Measurements from ENCODE around the gene ASB15. TPM values are rescaled to one million over a fixed set of nuclear protein-coding genes. Genes with fewer than 3 reads are reported as not detected.

Gene ASB15
- total and polyA plus RNA-seq, 7 donors = not detected

DNA sequence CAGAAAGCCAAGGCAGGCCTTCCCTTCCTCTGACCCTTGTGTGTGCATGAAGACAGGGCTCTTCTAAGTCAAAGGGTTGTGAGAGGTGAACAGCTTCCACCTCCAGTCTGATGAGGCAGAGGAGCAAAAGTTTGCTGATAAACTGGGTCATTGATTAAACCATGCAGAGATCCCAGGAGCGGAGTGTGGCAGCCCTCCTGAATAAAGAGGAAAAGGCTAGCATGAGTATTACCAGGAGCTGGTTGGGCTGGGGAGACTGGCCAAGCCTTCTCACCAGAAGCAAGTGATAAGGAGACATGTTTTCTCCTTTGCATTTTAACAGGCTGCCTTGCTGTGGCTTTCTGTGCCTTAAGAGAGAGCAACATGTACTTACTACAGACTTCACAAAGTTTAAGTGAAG, 64.3 kb downstream of the ASB15 start:
- Histone ChIP-seq H3K9me3 (no peaks in the 10 kb centered on the region), H3K27me3 (peaks cover 0 to 6% (median 0%) of the 10 kb centered on the region in 3 donors), H3K27ac (no peak overlapping the region), H3K36me3 (no peaks in the 10 kb centered on the region), H3K4me1 (no peaks in the 10 kb centered on the region), H3K4me3 (no peak overlapping the region)
- intact Hi-C loops (cut with DNase I) = no loop called here
- TF ChIP-seq POLR2AphosphoS5 (IDR thresholded peaks at IDR 0.05) = no peak
- TF ChIP-seq EP300 (IDR thresholded peaks at IDR 0.05) = no peak
- DNase-seq = no peak
- WGBS, 2 donors = 87 to 96% methylated on average over 1 of the region's 1 CpG

DNA sequence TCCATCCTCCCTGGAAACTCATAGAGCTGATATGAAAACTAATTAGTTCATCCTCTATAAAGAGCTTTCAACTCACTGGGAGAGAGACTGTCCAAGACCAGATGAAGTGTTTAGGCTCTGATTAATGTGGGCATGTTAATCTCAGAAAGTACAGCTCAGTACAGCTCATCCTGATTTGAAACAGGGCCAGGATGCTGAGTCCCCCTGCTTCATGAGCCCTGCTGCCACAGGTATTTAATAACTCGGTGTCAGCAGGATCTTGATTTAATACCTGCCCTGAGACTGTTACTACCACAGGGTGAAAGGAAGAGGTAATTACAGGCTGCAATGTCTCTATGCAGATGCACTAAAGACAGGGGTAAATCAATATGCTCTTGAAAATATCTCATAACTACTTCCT, 64.9 kb downstream of the ASB15 start:
- no peaks in the 10 kb centered on the region for H3K4me1 ChIP-seq
- no peaks in the 10 kb centered on the region for H3K9me3 ChIP-seq
- 52 to 71% methylated on average over 1 of the region's 1 CpG for WGBS, 2 donors
- no peak overlapping the region for H3K27ac ChIP-seq
- no peaks in the 10 kb centered on the region for H3K36me3 ChIP-seq
- no peak overlapping the region for H3K4me3 ChIP-seq
- TF ChIP-seq EP300 (IDR thresholded peaks at IDR 0.05) (no peak), POLR2AphosphoS5 (IDR thresholded peaks at IDR 0.05) (no peak)
- TF ChIP-seq, protein P1, sequence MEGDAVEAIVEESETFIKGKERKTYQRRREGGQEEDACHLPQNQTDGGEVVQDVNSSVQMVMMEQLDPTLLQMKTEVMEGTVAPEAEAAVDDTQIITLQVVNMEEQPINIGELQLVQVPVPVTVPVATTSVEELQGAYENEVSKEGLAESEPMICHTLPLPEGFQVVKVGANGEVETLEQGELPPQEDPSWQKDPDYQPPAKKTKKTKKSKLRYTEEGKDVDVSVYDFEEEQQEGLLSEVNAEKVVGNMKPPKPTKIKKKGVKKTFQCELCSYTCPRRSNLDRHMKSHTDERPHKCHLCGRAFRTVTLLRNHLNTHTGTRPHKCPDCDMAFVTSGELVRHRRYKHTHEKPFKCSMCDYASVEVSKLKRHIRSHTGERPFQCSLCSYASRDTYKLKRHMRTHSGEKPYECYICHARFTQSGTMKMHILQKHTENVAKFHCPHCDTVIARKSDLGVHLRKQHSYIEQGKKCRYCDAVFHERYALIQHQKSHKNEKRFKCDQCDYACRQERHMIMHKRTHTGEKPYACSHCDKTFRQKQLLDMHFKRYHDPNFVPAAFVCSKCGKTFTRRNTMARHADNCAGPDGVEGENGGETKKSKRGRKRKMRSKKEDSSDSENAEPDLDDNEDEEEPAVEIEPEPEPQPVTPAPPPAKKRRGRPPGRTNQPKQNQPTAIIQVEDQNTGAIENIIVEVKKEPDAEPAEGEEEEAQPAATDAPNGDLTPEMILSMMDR (IDR thresholded peaks at IDR 0.05) = no peak
- no peak for DNase-seq
- intact Hi-C loops (cut with DNase I) = no loop called here
- H3K27me3 ChIP-seq = peaks cover 0 to 6% (median 0%) of the 10 kb centered on the region in 3 donors

DNA sequence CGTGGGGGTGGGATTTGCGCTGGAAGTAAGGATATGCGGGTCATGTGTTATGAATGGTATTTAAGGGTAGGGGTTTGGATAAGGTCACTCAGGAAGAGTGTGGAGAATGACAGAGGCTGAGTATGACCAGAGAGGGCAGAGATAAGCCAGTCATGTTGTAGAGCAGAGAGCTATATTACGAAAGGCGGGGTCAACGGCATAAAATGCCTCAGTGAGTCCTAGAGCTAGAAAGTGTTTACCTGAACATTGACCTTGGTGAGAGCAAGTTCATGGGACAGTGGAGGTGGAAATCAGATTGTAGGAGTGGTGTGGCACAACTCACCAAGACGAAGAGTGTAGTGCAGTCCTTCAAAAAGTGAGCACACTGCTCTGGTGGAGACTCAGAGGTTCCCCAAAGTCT, 67.9 kb downstream of the ASB15 start:
- no peaks in the 10 kb centered on the region for H3K36me3 ChIP-seq
- H3K4me1 ChIP-seq = peaks cover 0 to 9% (median 3%) of the 10 kb centered on the region in 4 donors
- no peaks in the 10 kb centered on the region for H3K9me3 ChIP-seq
- 89 to 94% methylated on average over 7 of the region's 7 CpGs for WGBS, 2 donors
- intact Hi-C loops (cut with DNase I) = no loop called here
- no peak overlapping the region for H3K4me3 ChIP-seq
- H3K27ac ChIP-seq = no peak overlapping the region
- H3K27me3 ChIP-seq = no peaks in the 10 kb centered on the region
- DNase-seq = no peak
- no peak for TF ChIP-seq EP300 (IDR thresholded peaks at IDR 0.05)

DNA sequence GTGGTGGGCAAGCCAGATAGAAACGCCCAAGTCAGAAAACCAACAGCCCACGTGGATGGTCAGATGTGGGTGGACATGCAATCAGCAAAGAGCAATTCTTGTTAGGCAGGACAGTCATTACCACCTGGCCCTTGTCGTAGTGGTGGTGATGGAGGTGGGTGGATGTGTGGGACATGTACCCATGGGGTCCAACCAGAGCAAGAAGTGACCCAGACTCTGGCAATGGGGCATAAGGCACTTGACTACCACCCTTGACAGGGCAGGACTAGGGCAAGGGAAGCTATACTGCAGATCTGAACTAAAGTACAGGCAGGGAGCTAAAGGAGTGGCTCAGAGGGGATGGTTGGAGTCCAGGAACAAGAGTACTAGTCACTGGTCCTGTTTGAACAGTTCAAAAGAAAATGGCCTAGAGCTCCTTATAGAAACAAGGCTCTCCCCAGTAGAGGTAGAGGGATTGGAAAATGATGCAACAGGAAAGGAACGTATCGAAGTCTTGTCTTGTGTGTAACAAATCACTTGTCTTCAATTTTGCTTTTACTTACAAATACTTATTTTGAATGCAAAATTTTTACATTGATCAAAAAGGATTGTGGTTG, 71.6 kb downstream of the ASB15 start:
- WGBS, 2 donors = 89 to 95% methylated on average over 5 of the region's 5 CpGs
- no peak for DNase-seq
- Histone ChIP-seq H3K4me1 (peaks cover 0 to 33% (median 18%) of the 10 kb centered on the region in 4 donors), H3K27ac (no peak overlapping the region), H3K36me3 (no peaks in the 10 kb centered on the region), H3K27me3 (no peaks in the 10 kb centered on the region), H3K9me3 (no peaks in the 10 kb centered on the region), H3K4me3 (no peak overlapping the region)
- TF ChIP-seq, protein P1 (IDR thresholded peaks at IDR 0.05) = no peak
- TF ChIP-seq POLR2AphosphoS5 (IDR thresholded peaks at IDR 0.05) (no peak), EP300 (IDR thresholded peaks at IDR 0.05) (no peak), POLR2A (IDR thresholded peaks at IDR 0.05) (no peak)
- intact Hi-C loops (cut with DNase I) = no loop called here

DNA sequence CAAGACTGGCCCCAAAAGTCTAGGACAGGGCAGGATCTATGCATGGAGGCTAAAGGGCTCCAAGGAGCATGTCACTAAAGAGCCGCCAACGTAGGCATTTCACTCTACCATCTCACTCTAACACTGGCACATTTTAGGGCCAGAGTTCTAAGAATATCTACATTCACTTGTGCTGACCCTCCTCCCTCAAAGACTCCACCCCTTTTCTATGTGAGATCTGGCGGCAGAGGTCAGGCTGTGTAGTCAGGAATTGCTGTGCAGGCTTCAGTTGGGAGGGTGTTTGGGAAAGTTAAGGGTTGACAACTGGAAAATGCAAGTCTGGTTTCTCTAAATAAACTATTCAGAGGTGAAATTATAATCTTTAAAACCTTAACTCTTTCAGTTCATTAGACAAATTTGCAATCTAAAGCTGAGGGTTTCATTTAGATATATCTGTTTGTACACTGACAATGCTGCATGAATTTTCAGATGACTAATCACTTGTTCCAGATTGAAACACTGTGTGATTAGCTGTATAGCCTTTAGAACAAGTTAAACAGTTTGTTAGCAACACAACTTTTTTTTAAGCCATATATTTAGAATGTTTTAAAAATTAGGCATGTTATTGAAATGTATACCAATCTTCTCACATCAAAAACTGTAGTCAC, 72.3 kb downstream of the ASB15 start:
- no peaks in the 10 kb centered on the region for H3K27me3 ChIP-seq
- H3K36me3 ChIP-seq = no peaks in the 10 kb centered on the region
- DNase-seq = no peak
- TF ChIP-seq POLR2AphosphoS5 (IDR thresholded peaks at IDR 0.05) (no peak), EP300 (IDR thresholded peaks at IDR 0.05) (no peak), POLR2A (IDR thresholded peaks at IDR 0.05) (no peak)
- TF ChIP-seq, protein P1 (IDR thresholded peaks at IDR 0.05) = no peak
- H3K4me3 ChIP-seq = no peak overlapping the region
- peak overlapping the region in 1 of 4 donors; percentile 8 for H3K27ac ChIP-seq
- H3K4me1 ChIP-seq = peaks cover 0 to 33% (median 18%) of the 10 kb centered on the region in 4 donors
- H3K9me3 ChIP-seq = no peaks in the 10 kb centered on the region
- intact Hi-C loops (cut with DNase I) = no loop called here
- WGBS, 2 donors = 85 to 91% methylated on average over 3 of the region's 3 CpGs

Measured in sigmoid colon (tissue), 7 donors.